ENCODE data around the gene KIAA1614.

DNA sequence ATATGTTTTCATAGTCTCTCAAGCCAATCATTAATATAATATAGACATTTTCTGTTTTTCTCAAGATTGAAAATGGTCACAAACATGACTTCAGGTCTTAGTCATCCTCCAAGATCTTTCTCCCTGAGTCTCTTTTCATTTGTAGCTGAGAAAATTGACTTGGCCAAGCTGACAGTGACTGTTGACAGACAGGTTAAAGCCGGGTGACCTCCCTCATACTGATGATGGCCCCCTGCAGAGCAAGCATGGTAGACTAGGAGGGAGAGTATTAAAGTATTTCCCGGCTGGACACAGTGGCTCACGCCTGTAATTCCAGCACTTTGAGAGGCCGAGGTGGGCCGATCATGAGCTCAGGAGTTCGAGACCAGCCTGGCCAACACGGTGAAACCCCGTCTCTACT, 6.8 kb upstream of the KIAA1614 start:
- TF ChIP-seq, protein P1, sequence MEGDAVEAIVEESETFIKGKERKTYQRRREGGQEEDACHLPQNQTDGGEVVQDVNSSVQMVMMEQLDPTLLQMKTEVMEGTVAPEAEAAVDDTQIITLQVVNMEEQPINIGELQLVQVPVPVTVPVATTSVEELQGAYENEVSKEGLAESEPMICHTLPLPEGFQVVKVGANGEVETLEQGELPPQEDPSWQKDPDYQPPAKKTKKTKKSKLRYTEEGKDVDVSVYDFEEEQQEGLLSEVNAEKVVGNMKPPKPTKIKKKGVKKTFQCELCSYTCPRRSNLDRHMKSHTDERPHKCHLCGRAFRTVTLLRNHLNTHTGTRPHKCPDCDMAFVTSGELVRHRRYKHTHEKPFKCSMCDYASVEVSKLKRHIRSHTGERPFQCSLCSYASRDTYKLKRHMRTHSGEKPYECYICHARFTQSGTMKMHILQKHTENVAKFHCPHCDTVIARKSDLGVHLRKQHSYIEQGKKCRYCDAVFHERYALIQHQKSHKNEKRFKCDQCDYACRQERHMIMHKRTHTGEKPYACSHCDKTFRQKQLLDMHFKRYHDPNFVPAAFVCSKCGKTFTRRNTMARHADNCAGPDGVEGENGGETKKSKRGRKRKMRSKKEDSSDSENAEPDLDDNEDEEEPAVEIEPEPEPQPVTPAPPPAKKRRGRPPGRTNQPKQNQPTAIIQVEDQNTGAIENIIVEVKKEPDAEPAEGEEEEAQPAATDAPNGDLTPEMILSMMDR (IDR thresholded peaks at IDR 0.05; ENCODE audit: low read length) = no peak
- TF ChIP-seq EZH2 (optimal IDR thresholded peaks at IDR 0.05; ENCODE audit: low read depth, low read length) = no peak

Measured in MM.1S (cell line).